Measurements from ENCODE around the gene CLASP1. TPM values are rescaled to one million over a fixed set of nuclear protein-coding genes. Genes with fewer than 3 reads are reported as not detected.

CLASP1 gene
- total and polyA plus RNA-seq, 2 experiments from 2014 or later: 16.6 to 56.3 TPM

GRCh38 chr2:121289271-121289670, 360.0 kb downstream of the CLASP1 start:
- Histone ChIP-seq H3K27ac (ENCODE audit: low read depth) (no peak overlapping the region), H3K4me3 (no peak overlapping the region), H3K36me3 (ENCODE audit: insufficient read depth) (no peaks in the 10 kb centered on the region), H3K9me2 (ENCODE audit: insufficient read depth) (no peaks in the 10 kb centered on the region), H3K4me1 (ENCODE audit: insufficient read depth) (no peaks in the 10 kb centered on the region), H2AFZ (no peak overlapping the region), H3F3A (replicated peaks; ENCODE audit: low read depth) (no peaks in the 10 kb centered on the region), H3K79me2 (replicated peaks; ENCODE audit: insufficient read depth) (no peaks in the 10 kb centered on the region), H3K4me2 (no peak overlapping the region), H4K20me1 (replicated peaks; ENCODE audit: insufficient read depth) (no peaks in the 10 kb centered on the region), H3K27me3 (ENCODE audit: insufficient read depth) (peaks cover 13% of the 10 kb centered on the region)
- no peak overlapping the region for H3K27ac Mint-ChIP-seq
- no peak for ATAC-seq
- no peaks in the 10 kb centered on the region for H3K36me3 Mint-ChIP-seq (ENCODE audit: low read depth)
- no peak for DNase-seq (ENCODE audit: low spot score)
- peaks cover 26% of the 10 kb centered on the region for H3K27me3 Mint-ChIP-seq (ENCODE audit: insufficient read depth, low read depth, poor library complexity)
- H3K4me3 Mint-ChIP-seq: no peak overlapping the region
- no peaks in the 10 kb centered on the region for H3K9me3 Mint-ChIP-seq
- no peak for TF ChIP-seq EZH2 (IDR thresholded peaks at IDR 0.05; ENCODE audit: low read depth, unreplicated experiment)
- TF ChIP-seq ZNF331 (CRISPR knock-in tag; IDR thresholded peaks at IDR 0.05; ENCODE audit: low read depth): no peak
- TF ChIP-seq ETS1 (IDR thresholded peaks at IDR 0.05): no peak
- no peak for TF ChIP-seq ZNF114 (CRISPR knock-in tag; IDR thresholded peaks at IDR 0.05)
- no peak for TF ChIP-seq ZNF462 (CRISPR knock-in tag; IDR thresholded peaks at IDR 0.05)
- TF ChIP-seq EZH2phosphoT487 (IDR thresholded peaks at IDR 0.05; ENCODE audit: unreplicated experiment): no peak
- no peak for TF ChIP-seq POLR2AphosphoS5 (IDR thresholded peaks at IDR 0.05; ENCODE audit: low read depth)
- no peak for TF ChIP-seq JUNB (IDR thresholded peaks at IDR 0.05; ENCODE audit: unreplicated experiment)
- no peak for TF ChIP-seq CTCF (conservative IDR thresholded peaks at IDR 0.05; ENCODE audit: low read depth in 2 of 2)
- no peak for TF ChIP-seq STAT1 (IDR thresholded peaks at IDR 0.05; ENCODE audit: unreplicated experiment)
- peaks cover 6% of the 10 kb centered on the region for H3K4me1 Mint-ChIP-seq
